Ascending aorta (tissue), 1 donor: ENCODE data around the gene KRTAP4-8. TPM values are rescaled to one million over a fixed set of nuclear protein-coding genes. Genes with fewer than 3 reads are reported as not detected.

Experiments used
- total RNA-seq: library from RNA; depleted of rRNA; stranded (reverse); fragments of >200 nt; gene quantifications from one replicate; pipeline ENCODE4 v1.1.0, GENCODE V29; 2016

The KRTAP4-8 gene
- total RNA-seq, 1 donor from 2014 or later: not detected

Other genes with a start within 250 kb of the KRTAP4-8 start
- gene KRT12, start 230.9 kb downstream of the KRTAP4-8 start, total RNA-seq: not detected
- gene KRT20, start 212.9 kb downstream of the KRTAP4-8 start, total RNA-seq: not detected
- not detected for gene KRT23, start 160.5 kb downstream of the KRTAP4-8 start, total RNA-seq
- gene KRT39, start 131.2 kb downstream of the KRTAP4-8 start, total RNA-seq: not detected
- not detected for gene KRT40, start 113.8 kb downstream of the KRTAP4-8 start, total RNA-seq
- not detected for gene KRTAP3-3, start 104.0 kb downstream of the KRTAP4-8 start, total RNA-seq
- not detected for gene KRTAP3-2, start 98.2 kb downstream of the KRTAP4-8 start, total RNA-seq
- not detected for gene KRTAP3-1, start 89.0 kb downstream of the KRTAP4-8 start, total RNA-seq
- gene KRTAP1-5, start 70.9 kb downstream of the KRTAP4-8 start, total RNA-seq: not detected
- gene KRTAP1-4, start 67.9 kb downstream of the KRTAP4-8 start, total RNA-seq: not detected
- not detected for gene KRTAP1-3, start 63.3 kb downstream of the KRTAP4-8 start, total RNA-seq
- not detected for gene KRTAP1-1, start 56.7 kb downstream of the KRTAP4-8 start, total RNA-seq
- not detected for gene KRTAP2-1, start 50.8 kb downstream of the KRTAP4-8 start, total RNA-seq
- not detected for gene KRTAP2-2, start 42.9 kb downstream of the KRTAP4-8 start, total RNA-seq
- gene KRTAP2-3, start 38.0 kb downstream of the KRTAP4-8 start, total RNA-seq: not detected
- gene KRTAP2-4, start 32.3 kb downstream of the KRTAP4-8 start, total RNA-seq: not detected
- gene KRTAP4-7, start 14.0 kb downstream of the KRTAP4-8 start, total RNA-seq: not detected
- not detected for gene KRTAP4-16, start 4.1 kb upstream of the KRTAP4-8 start, total RNA-seq
- not detected for gene KRTAP4-9, start 7.2 kb upstream of the KRTAP4-8 start, total RNA-seq
- gene KRTAP4-11, start 20.2 kb upstream of the KRTAP4-8 start, total RNA-seq: not detected
- not detected for gene KRTAP4-12, start 26.0 kb upstream of the KRTAP4-8 start, total RNA-seq
- gene KRTAP4-6, start 42.4 kb upstream of the KRTAP4-8 start, total RNA-seq: not detected
- not detected for gene KRTAP4-5, start 51.7 kb upstream of the KRTAP4-8 start, total RNA-seq
- gene KRTAP4-4, start 62.6 kb upstream of the KRTAP4-8 start, total RNA-seq: not detected
- not detected for gene KRTAP4-3, start 70.1 kb upstream of the KRTAP4-8 start, total RNA-seq
- not detected for gene KRTAP4-2, start 80.1 kb upstream of the KRTAP4-8 start, total RNA-seq
- not detected for gene KRTAP4-1, start 86.8 kb upstream of the KRTAP4-8 start, total RNA-seq
- gene KRTAP9-1, start 91.7 kb upstream of the KRTAP4-8 start, total RNA-seq: not detected
- not detected for gene KRTAP9-2, start 128.5 kb upstream of the KRTAP4-8 start, total RNA-seq
- gene KRTAP9-3, start 134.3 kb upstream of the KRTAP4-8 start, total RNA-seq: not detected
- not detected for gene KRTAP9-8, start 139.9 kb upstream of the KRTAP4-8 start, total RNA-seq
- not detected for gene KRTAP9-4, start 151.5 kb upstream of the KRTAP4-8 start, total RNA-seq
- not detected for gene KRTAP9-9, start 157.2 kb upstream of the KRTAP4-8 start, total RNA-seq
- not detected for gene KRTAP9-6, start 167.2 kb upstream of the KRTAP4-8 start, total RNA-seq
- gene KRTAP9-7, start 177.6 kb upstream of the KRTAP4-8 start, total RNA-seq: not detected
- not detected for gene KRTAP29-1, start 204.7 kb upstream of the KRTAP4-8 start, total RNA-seq
- gene KRTAP16-1, start 211.2 kb upstream of the KRTAP4-8 start, total RNA-seq: not detected
- not detected for gene KRTAP17-1, start 217.6 kb upstream of the KRTAP4-8 start, total RNA-seq